Fibroblast of pulmonary artery (primary cell): ENCODE results near the gene PRMT7.

Experiments used
- DNase-seq: peaks from one replicate; pipeline ENCODE4 v3.0.0-alpha.2; 2010; ENCODE audit warnings: low read depth
- H3K4me3 ChIP-seq: replicated peaks from 2 replicates; pipeline ENCODE4 v1.5.1; 2011; ENCODE audit warnings: low read depth, mild to moderate bottlenecking, control low read depth, low read length, moderate library complexity
- CTCF ChIP-seq: IDR thresholded peaks from 2 replicates; pipeline ENCODE4 v1.5.1; 2011; ENCODE audit warnings: mild to moderate bottlenecking, control low read depth, low read length, inconsistent platforms; ENCODE audit errors: missing control alignments

Gene PRMT7

GRCh38 chr16:68378436-68379415 is 67.9 kb downstream of the PRMT7 start:
- TF ChIP-seq CTCF, result no peak
- no peak for DNase-seq
- no peak overlapping the region for H3K4me3 ChIP-seq

- DNase-seq, result no peak
- TF ChIP-seq CTCF, result no peak
- no peak overlapping the region for H3K4me3 ChIP-seq
Measured at GRCh38 chr16:68379472-68380347, 68.9 kb downstream of the PRMT7 start.

- no peak for DNase-seq
- H3K4me3 ChIP-seq, result no peak overlapping the region
- no peak for TF ChIP-seq CTCF
Measured at GRCh38 chr16:68380348-68380670, 69.5 kb downstream of the PRMT7 start.

GRCh38 chr16:68380676-68381362 is 70.0 kb downstream of the PRMT7 start:
- no peak for TF ChIP-seq CTCF
- no peak for DNase-seq
- no peak overlapping the region for H3K4me3 ChIP-seq

- TF ChIP-seq CTCF, result no peak
- H3K4me3 ChIP-seq, result no peak overlapping the region
- DNase-seq, result no peak
Measured at GRCh38 chr16:68381363-68381724, 70.5 kb downstream of the PRMT7 start.

- peak; percentile 20 for TF ChIP-seq CTCF
- H3K4me3 ChIP-seq, result no peak overlapping the region
- no peak for DNase-seq
Measured at GRCh38 chr16:68382296-68382718, 71.5 kb downstream of the PRMT7 start.
